Glomerular endothelial cell (primary cell): ENCODE measurements around the gene UBALD1. TPM values are rescaled to one million over a fixed set of nuclear protein-coding genes. Genes with fewer than 3 reads are reported as not detected.
"Not testable (repeated sequence)": the region's sequence is repeated elsewhere in the genome, so short reads cannot be mapped to it uniquely, and the experiment has no call there.

Experiments
- DNase-seq: peaks from one replicate; pipeline ENCODE4 v3.0.0-alpha.2; 2011; ENCODE audit warnings: low read depth, low spot score; ENCODE audit errors: extremely low read depth
- total RNA-seq: library from RNA; depleted of rRNA; stranded (reverse); fragments of >200 nt; gene quantifications from 2 replicates; pipeline ENCODE4 v1.2.3, GENCODE V29; 2015

The UBALD1 gene
- total RNA-seq, 1 donor from 2014 or later: 19.7 TPM

DNA sequence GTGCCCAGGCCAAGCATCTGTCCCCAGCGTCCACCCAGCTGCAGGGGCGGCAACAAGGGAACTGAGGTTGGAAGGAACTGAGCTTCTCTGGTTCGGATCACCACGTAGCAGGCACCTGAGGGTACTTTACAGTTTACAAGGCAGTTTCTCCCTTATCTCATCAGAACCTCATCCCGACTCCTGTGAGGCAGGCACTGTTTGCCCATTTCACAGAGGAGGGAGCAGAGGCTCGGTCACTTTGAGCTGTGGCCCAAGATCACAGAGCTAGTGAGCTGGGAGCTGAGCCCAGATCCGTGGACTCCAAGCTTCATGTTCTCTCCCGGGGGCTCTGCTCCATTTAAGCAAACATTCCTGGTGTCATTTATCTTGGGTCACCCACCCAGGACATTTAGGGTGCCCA, 15.1 kb downstream of the UBALD1 start:
- DNase-seq: no peak

- no peak for DNase-seq
These were observed 15.7 kb downstream of the UBALD1 start for GRCh38 chr16:4599037-4599436.

- DNase-seq: no peak
These were observed 17.5 kb downstream of the UBALD1 start for GRCh38 chr16:4597174-4597573.

- DNase-seq: no peak
These were observed 20.0 kb downstream of the UBALD1 start for GRCh38 chr16:4594433-4595410.

DNA sequence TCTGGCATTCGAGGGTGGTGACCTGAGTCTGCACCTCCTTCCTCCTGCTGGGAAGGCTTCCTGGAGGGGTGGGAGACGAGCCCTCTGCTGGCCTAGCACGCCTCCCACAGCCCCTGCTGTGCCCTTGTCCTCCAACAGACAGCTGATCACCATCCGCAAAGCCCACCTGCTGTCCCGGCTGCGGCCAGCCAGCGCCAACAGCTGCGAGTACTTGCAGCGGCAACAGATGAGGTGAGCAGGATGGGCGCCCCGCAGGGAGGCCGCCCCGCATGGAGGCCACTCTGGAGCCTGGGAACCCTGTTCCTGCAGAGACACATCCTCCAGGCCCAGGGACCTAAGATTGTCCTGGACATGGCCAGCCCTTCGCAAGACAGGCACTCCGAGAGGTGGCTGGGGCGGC, 21.6 kb downstream of the UBALD1 start:
- DNase-seq: no peak

DNA sequence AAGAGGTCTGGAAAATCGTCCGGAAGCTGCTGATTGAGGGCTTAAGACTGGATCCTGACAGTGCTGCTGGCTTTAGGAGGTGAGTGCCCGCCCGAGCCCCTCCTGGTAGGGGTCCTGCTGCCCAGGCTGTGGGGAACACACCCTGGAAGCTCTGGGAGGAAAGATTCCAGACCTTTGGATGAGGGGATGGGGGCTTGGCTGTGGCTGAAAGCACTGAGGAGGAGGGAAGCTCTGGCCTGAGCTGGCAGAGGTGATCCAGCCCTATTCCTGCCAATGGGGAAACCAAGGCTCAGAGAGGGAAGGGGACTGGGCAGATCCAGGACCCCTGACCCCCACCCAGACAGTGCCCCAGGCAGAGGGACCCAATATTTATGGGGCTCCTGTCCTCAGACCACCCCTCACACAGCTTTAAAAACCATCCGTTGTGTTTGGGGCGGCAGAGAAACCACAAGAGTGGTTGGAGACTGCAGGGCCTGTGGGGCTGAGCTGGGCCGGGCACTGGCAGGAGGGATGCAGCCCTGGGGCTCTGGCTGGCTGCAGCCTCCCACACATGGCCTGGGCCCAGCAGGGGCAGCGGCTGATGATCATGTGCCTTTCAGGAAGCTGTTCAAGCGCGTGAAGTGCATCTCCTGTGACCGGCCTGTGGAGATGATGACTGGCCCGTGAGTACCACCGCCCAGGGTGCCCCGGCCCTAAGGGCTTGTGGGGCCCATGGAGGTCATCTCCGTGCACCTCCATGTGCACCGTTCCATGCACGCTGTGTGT, 22.8 kb downstream of the UBALD1 start:
- DNase-seq: no peak

DNA sequence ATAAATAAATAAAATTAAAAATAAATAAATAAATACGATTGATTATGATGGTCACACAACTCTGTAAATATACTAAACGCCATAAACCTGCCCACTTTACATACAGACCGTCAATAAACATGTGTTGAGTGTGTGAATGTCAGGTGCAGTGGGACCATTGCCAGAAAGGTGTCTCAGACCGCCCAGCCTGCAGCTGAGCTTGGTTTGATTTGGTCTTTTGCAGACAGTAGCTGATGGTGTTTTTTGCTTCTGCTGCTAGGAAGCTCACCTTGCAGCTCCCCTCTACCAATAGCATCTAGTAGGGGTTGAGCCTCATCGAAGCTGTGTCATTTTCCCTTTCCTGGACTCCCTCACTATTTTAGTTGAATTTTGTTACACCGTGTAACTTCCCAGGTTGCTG, 23.5 kb downstream of the UBALD1 start:
- no peak for DNase-seq

DNA sequence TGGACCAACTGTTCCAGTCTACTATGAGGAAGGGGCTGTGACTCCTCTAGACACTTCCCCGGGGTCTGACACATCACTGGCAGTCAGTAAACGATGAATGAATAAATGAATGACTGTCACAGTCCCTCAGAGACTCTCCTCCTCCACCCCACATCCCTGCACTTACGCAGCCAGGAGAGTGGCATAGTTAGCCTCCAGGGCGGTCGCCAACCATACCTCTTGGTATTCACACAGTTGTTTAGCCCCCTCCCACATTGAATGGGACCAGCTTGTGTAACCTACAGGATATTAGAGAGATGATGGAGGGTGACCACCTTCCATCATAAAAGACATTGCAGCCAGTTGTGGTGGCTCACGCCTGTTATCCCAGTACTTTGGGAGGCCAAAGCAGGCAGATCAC, 25.7 kb downstream of the UBALD1 start:
- DNase-seq: no peak

- no peak for DNase-seq
These were observed 26.3 kb downstream of the UBALD1 start for GRCh38 chr16:4588386-4588785.

GRCh38 chr16:4586291-4586690, 28.4 kb downstream of the UBALD1 start:
- no peak for DNase-seq

- DNase-seq: no peak
These were observed 30.8 kb downstream of the UBALD1 start for GRCh38 chr16:4583906-4584305.

DNA sequence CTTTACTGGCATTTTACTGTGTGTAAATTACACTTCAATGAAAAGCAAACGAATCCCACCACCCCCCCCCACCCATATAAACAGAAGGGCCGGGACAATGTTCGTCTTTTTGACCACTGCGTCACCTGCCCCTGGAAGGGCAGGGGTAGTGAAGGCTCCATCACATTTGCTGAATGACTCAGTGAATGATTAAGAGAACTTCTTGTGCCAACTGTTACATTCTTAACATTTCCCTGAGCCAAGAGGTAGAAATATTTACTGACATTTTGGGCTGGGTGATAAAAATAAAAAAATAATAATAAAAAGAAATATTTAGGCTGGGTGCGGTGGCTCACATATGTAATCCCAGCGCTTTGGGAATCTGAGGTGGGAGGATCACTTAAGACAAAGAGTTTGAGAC, 34.4 kb downstream of the UBALD1 start:
- DNase-seq: no peak

GRCh38 chr16:4578961-4579530, 35.6 kb downstream of the UBALD1 start:
- no peak for DNase-seq

- no peak for DNase-seq
These were observed 38.7 kb downstream of the UBALD1 start for GRCh38 chr16:4576008-4576407.

- no peak for DNase-seq
These were observed 39.6 kb downstream of the UBALD1 start for GRCh38 chr16:4574919-4575705.

DNA sequence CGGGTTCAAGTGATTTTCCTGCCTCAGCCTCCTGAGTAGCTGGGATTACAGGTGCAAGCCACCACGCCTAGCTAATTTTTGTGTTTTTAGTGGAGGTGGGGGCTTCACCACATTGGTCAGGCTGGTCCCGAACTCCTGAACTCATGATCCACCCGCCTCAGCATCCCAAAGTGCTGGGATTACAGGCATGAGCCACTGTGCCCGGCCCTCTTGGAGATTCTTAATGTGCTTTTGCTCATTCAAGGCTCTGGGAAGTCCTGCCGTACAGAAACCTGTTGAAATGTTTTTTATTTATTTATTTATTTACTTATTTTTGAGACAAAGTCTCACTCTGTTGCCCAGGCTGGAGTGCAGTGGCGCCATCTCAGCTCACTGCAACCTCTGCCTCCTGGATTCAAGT, 40.8 kb downstream of the UBALD1 start:
- DNase-seq: not testable (repeated sequence)

GRCh38 chr16:4572715-4573114, 42.0 kb downstream of the UBALD1 start:
- no peak for DNase-seq

GRCh38 chr16:4570688-4571321, 43.9 kb downstream of the UBALD1 start:
- DNase-seq: no peak

- no peak for DNase-seq
These were observed 44.6 kb downstream of the UBALD1 start for GRCh38 chr16:4570086-4570485.

- DNase-seq: no peak
These were observed 48.5 kb downstream of the UBALD1 start for GRCh38 chr16:4566144-4566543.
